IPS DF 6.9 (cell line): ENCODE measurements around the gene HERPUD2.
"Not testable (repeated sequence)": the region's sequence is repeated elsewhere in the genome, so short reads cannot be mapped to it uniquely, and the experiment has no call there.

Experiments used
- DNase-seq: peaks from one replicate; pipeline ENCODE4 v3.0.0-alpha.2; 2013; ENCODE audit warnings: low read depth, low spot score
- H3K27ac ChIP-seq: one replicate; pipeline ENCODE4 v1.5.1; 2013; ENCODE audit warnings: low read length, control low read depth
- H3K27me3 ChIP-seq: 2 replicates; pipeline ENCODE4 v1.6.1; 2013; ENCODE audit warnings: mild to moderate bottlenecking, low read length; ENCODE audit not compliant: control insufficient read depth, insufficient read depth
- H3K36me3 ChIP-seq: 2 replicates; pipeline ENCODE4 v1.6.1; 2013; ENCODE audit warnings: low read length; ENCODE audit not compliant: control insufficient read depth, insufficient read depth
- H3K4me1 ChIP-seq: 2 replicates; pipeline ENCODE4 v1.6.1; 2013; ENCODE audit warnings: low read length; ENCODE audit not compliant: control insufficient read depth, insufficient read depth
- H3K4me3 ChIP-seq: 2 replicates; pipeline ENCODE4 v1.5.1; 2013; ENCODE audit warnings: mild to moderate bottlenecking, low read length
- H3K9me3 ChIP-seq: 2 replicates; pipeline ENCODE4 v1.6.1; 2013; ENCODE audit warnings: low read length, inconsistent platforms; ENCODE audit not compliant: control insufficient read depth, insufficient read depth
- WGBS: extraction: QIAGEN DNeasy Blood & Tissue Kit; methylation state at CpG from one replicate; pipeline ENCODE4 v1.1.7; 2013; ENCODE audit warnings: mixed read lengths, missing lambda C conversion rate; ENCODE audit not compliant: insufficient read length, insufficient coverage; 5-methylcytosine and 5-hydroxymethylcytosine counted together

HERPUD2 gene

DNA sequence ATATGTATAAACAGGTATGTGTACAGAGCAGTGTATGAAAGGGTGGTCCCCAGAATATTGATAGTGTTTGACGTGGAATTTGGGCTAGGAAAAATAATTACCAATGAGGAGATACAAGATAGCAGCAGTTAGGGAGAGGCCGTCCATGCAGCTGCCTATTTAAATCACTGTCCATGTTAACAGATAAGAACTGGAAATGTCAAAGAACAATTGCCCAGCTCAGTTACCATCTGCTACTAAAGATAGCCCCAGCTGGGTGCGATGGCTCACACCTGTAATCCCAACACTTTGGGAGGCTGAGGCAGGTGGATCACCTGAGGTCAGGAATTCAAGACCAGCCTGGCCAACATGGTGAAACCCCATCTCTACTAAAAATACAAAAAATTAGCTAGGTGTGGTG lies 3.4 kb upstream of the HERPUD2 start:
- DNase-seq: not testable (repeated sequence)

DNA sequence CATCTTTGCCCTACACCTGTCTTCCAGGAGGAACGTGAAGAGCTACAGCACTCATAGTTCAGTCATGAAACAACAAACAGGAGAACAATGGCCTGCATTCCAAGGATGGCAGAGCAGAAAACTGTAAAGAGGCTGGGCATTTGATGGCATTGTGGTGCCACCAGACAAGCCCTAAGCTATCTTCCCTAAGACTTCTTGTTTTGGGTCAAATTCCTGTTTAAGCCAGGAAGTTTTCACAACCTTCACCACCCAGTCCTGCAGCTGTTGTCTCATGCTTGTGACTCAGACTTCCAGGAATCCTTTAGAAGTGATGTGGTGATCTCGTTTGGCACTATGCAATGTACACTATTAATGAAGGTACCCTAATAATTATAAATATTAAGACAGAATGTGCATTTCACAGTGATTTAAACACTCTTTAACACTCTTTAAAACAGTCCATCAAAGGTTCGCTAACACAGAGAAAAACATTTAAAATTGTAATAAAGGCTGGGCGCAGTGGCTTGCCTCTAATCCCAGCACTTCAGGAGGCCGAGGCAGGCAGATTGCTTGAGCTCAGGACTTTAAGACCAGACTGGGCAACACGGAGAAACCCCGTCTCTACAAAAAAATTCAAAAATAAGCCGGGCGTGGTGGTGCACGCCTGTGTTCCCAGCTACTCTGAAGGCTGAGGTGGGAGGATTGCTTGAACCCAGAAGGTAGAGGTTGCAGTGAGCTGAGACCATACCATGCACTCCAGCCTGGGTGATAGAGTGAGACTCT lies 2.7 kb upstream of the HERPUD2 start:
- no peak overlapping the region for H3K27ac ChIP-seq
- no peak overlapping the region for H3K4me3 ChIP-seq
- WGBS: no CpG with 5 or more reads among the region's 10 CpGs
- 0 out of 2 replicates have a peak, but pooled peaks cover 1% of the 10 kb centered on the region for H3K27me3 ChIP-seq
- no peaks in the 10 kb centered on the region for H3K9me3 ChIP-seq
- H3K36me3 ChIP-seq: no peaks in the 10 kb centered on the region
- no peaks in the 10 kb centered on the region for H3K4me1 ChIP-seq
- no peak for DNase-seq

More for the DNA sequence above, 3.4 kb upstream of the HERPUD2 start:
- H3K27me3 ChIP-seq, H3K27ac ChIP-seq, H3K4me3 ChIP-seq, H3K9me3 ChIP-seq, H3K36me3 ChIP-seq, H3K4me1 ChIP-seq: not testable (repeated sequence)
- WGBS: no CpG with 5 or more reads among the region's 3 CpGs

DNA sequence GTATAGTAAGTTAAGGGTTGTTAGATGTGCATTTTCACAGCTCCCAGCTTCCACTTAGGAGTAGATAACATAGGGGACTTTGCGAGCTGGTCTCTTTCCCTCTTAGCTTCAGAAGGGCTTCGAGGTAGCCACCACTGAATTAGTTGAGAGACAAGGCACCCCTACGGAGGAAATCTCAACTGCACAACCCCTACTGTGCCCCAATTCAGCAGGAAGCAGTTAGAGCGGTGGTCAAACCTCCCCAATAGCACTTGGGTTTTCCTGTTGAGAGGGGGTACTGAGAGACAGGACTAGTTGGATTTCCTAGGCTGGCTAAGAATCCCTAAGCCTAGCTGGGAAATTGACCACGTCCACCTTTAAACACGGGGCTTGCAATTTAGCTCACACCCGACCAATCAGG lies 1.1 kb upstream of the HERPUD2 start:
- Histone ChIP-seq H3K4me3 (no peak overlapping the region; the same call in 1 of the 2 replicates), H3K4me1 (no peaks in the 10 kb centered on the region), H3K9me3 (no peaks in the 10 kb centered on the region), H3K36me3 (no peaks in the 10 kb centered on the region), H3K27me3 (0 out of 2 replicates have a peak, but pooled peaks cover 1% of the 10 kb centered on the region), H3K27ac (no peak overlapping the region)
- WGBS: no CpG with 5 or more reads among the region's 7 CpGs
- DNase-seq: no peak

DNA sequence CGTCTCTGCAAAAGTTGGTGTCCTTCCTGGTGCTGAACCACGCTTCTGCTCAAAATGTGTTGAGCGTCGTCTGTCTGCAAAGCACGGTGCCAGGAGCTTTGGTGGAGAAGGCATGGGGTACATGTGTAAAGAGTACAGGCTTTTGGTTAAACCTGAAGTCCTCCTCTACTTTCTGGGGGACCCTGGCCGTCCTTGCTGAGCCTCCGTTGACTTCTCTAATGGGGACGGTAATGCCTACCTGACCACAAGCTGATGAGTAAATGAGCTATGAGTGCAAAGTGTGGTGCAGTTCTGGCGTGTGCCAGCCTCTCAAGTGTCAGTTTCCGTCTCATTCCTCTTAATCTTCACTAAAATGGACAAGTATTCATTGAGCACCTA lies 527 bp upstream of the HERPUD2 start:
- Histone ChIP-seq H3K4me1 (no peaks in the 10 kb centered on the region), H3K27me3 (0 out of 2 replicates have a peak, but pooled peaks cover 1% of the 10 kb centered on the region), H3K36me3 (no peaks in the 10 kb centered on the region), H3K27ac (no peak overlapping the region), H3K4me3 (peak overlapping the region; percentile 95), H3K9me3 (no peaks in the 10 kb centered on the region)
- no CpG with 5 or more reads among the region's 10 CpGs for WGBS
- DNase-seq: no peak

DNA sequence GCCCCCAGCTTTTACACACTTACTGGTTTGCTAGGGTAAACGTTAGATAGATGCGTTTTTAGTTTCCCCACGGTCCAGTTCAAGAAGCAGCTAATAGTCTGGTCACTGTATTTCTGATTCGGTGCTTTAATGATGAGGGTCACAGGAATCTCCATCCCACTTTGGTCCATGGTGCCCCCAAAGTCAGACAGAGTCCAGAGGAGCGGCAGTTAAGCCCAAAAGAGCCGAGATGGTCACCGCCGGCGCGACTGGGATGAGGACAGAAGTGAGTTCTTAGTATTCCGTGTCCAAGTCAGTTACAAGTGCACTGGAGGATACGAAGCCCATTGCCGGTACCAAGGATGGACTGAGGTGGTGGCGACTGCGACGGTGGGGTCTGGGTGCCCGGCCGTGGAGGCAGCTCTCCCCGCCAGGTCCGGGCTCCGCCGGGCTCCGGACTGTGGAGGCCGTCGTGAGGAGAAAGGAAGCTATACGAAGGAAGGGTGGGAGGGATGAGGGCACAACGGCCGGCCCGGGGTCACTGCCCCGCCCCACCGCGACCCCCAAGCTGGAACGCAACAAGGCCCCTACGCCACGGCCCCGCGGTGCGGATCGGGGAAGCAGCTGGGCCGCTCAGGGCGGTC lies 663 bp downstream of the HERPUD2 start:
- Histone ChIP-seq H3K27me3 (0 out of 2 replicates have a peak, but pooled peaks cover 1% of the 10 kb centered on the region), H3K9me3 (no peaks in the 10 kb centered on the region), H3K36me3 (no peaks in the 10 kb centered on the region), H3K27ac (no peak overlapping the region), H3K4me1 (no peaks in the 10 kb centered on the region), H3K4me3 (peak overlapping the region; percentile 95)
- no CpG with 5 or more reads among the region's 41 CpGs for WGBS
- DNase-seq: no peak

DNA sequence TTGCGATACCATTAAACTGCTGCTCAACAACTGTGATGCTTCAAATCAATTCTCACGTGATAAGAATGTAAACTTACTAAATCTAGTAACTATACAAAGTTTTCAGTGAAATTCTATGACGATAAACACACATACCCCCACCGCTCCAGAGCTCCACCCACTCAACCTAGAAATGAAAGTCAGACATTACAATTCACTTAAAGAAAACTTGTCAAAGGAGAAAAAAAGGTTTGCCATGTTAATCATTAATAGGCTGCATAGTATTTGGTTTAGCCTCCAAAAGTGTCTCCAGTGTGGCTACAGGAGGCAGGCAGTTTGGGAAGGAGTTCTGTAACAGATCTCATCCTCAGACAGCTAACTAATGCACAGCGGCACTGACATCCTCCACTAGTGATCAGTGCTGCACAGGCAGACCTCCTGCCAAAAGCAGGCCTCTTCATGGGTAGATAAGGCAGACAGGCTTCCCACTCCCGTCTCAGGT lies 3.1 kb downstream of the HERPUD2 start:
- H3K9me3 ChIP-seq: no peaks in the 10 kb centered on the region
- H3K27ac ChIP-seq: no peak overlapping the region
- no peak for DNase-seq
- H3K4me1 ChIP-seq: no peaks in the 10 kb centered on the region
- H3K27me3 ChIP-seq: 0 out of 2 replicates have a peak, but pooled peaks cover 1% of the 10 kb centered on the region
- H3K4me3 ChIP-seq: no peak overlapping the region
- no CpG with 5 or more reads among the region's 6 CpGs for WGBS
- H3K36me3 ChIP-seq: no peaks in the 10 kb centered on the region

DNA sequence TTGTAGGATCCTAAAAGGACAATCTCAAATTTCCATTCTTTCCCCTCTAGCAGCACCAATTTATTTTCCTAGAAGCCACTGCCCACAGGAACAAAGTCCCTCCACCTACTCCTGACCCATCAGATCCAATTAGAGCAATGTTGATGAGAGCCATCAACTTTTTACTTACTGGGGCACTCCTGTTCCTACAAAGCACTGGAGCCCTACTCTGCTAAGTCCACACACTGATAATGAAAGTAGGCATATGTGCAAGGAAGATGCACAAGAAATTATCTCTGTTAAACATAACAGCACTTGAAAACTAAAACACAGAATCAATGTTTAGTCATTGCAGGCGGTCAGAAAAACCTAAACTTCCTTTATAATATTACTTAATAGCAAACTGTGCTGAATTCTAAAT lies 3.6 kb downstream of the HERPUD2 start:
- Histone ChIP-seq H3K9me3 (no peaks in the 10 kb centered on the region), H3K27me3 (0 out of 2 replicates have a peak, but pooled peaks cover 1% of the 10 kb centered on the region), H3K27ac (no peak overlapping the region), H3K4me3 (no peak overlapping the region), H3K4me1 (no peaks in the 10 kb centered on the region), H3K36me3 (no peaks in the 10 kb centered on the region)
- WGBS: no CpG with 5 or more reads among the region's 1 CpG
- DNase-seq: no peak

DNA sequence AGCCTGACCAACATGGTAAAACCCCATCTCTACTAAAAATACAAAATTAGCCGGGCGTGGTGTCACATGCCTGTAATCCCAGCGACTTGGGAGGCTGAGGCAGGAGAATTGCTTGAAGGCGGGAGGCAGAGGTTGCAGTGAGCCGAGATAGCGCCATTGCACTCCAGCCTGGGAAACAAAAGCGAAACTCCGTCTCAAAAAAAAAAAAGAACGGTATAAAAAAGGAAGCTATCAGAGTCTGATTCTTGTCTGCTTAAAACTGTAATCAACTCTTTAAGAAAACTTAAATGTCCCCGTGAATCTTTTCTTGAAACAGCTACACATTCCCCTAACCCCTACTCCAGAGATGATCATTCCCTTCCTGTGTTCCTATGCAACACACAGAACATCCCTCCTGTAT lies 4.3 kb downstream of the HERPUD2 start:
- not testable (repeated sequence) for H3K27ac ChIP-seq, H3K4me1 ChIP-seq, H3K36me3 ChIP-seq, H3K4me3 ChIP-seq, DNase-seq, H3K9me3 ChIP-seq, H3K27me3 ChIP-seq
- WGBS: no CpG with 5 or more reads among the region's 10 CpGs

DNA sequence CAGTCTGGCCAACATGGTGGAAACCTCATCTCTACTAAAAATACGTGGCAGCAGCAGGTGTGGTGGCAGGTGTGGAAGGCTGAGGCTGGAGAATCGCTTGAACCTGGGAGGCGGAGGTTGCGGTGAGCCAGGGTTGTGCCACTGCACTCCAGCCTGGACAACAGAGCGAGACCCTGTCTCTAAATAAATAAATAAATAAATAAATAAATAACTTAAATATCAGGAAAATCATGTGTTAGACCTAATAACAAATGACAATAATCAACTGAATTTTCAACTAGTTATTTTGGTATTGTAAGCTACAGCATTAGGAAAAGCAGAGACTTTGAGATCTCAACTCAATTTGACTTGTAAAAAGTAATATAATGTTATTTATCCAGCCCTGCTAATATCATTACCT lies 9.2 kb downstream of the HERPUD2 start:
- Histone ChIP-seq H3K36me3 (no peaks in the 10 kb centered on the region), H3K27ac (no peak overlapping the region), H3K9me3 (no peaks in the 10 kb centered on the region), H3K4me3 (no peak overlapping the region), H3K4me1 (no peaks in the 10 kb centered on the region), H3K27me3 (no peaks in the 10 kb centered on the region)
- DNase-seq: no peak
- no CpG with 5 or more reads among the region's 5 CpGs for WGBS

DNA sequence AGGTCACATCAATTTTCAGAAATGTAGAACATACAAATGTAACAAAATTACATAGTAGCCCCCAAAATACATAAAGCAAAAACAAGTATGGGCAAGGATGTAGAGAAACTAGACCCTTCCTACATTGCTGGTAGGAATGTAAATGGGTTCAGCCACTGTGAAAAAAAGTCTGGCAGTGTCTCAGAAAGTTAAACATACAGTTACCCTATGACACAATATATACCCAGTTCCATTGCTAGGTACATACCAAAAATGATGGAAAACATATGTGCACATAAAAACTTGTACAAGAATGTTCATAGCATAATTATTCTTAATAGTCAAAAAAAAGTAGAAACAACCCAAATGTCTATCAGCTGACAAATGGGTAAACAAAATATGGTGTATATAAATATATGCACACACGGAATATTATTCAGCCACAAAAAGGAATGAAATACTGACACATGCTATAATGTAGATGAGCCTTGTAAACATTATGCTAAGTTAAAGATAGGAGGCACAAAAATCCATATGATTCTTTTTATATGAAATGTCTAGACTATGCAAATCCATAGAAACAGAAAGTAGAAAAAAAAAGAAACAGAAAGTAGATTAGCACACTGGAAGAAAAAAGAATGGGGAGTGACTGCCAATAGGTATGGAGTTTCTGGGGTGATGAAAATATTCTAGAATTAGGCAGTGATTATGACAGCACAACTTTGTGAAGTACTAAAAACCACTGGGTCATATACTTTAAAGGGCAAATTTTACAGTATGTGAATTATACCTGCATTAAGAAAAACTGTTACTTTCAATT lies 13.5 kb downstream of the HERPUD2 start:
- Histone ChIP-seq H3K27ac (no peak overlapping the region), H3K27me3 (no peaks in the 10 kb centered on the region), H3K4me3 (no peak overlapping the region), H3K9me3 (no peaks in the 10 kb centered on the region), H3K4me1 (no peaks in the 10 kb centered on the region), H3K36me3 (no peaks in the 10 kb centered on the region)
- no peak for DNase-seq
- WGBS: no CpG with 5 or more reads among the region's 1 CpG
